Neural progenitor cell (in vitro differentiated cells): Measurements from ENCODE around the gene GSG1L.

Source experiments
- CTCF ChIP-seq: fragments of 200-600 bp; sonication (generic); IDR thresholded peaks from 2 replicates; pipeline ENCODE4 v1.5.1; 2017; ENCODE audit warnings: antibody characterized with exemption, mild to moderate bottlenecking
- EZH2 ChIP-seq: fragments of 200-600 bp; sonication (generic); IDR thresholded peaks from 2 replicates; pipeline ENCODE4 v1.6.1; 2017; ENCODE audit warnings: antibody characterized with exemption, mild to moderate bottlenecking, moderate library complexity
- EZH2phosphoT487 ChIP-seq: fragments of 200-600 bp; sonication (generic); IDR thresholded peaks from 2 replicates; pipeline ENCODE4 v1.6.1; 2017; ENCODE audit warnings: antibody characterized with exemption

GRCh38 chr16:27978876-27979275 lies 84.6 kb downstream of the GSG1L start:
- TF ChIP-seq CTCF (no peak), EZH2 (no peak), EZH2phosphoT487 (no peak)
